Mesenchymal stem cell (in vitro differentiated cells and primary cell): ENCODE data around the gene AQP3. TPM values are rescaled to one million over a fixed set of nuclear protein-coding genes. Genes with fewer than 3 reads are reported as not detected.
"Not testable (repeated sequence)": the region's sequence is repeated elsewhere in the genome, so short reads cannot be mapped to it uniquely, and the experiment has no call there.

ENCODE experiments used
- DNase-seq: peaks from one replicate; pipeline ENCODE4 v3.0.0-alpha.2; 2013
- H2AFZ ChIP-seq: one replicate; pipeline ENCODE4 v1.6.1; 2013; ENCODE audit warnings: low read depth, mild to moderate bottlenecking, control low read depth, inconsistent platforms, low read length, moderate library complexity
- H2AK5ac ChIP-seq: 2 replicates; pipeline ENCODE4 v1.6.1; 2013; ENCODE audit warnings: low read length, moderate library complexity, mild to moderate bottlenecking, inconsistent platforms; ENCODE audit not compliant: severe bottlenecking
- H2BK120ac ChIP-seq: one replicate; pipeline ENCODE4 v1.6.1; 2013; ENCODE audit warnings: low read depth, mild to moderate bottlenecking, inconsistent platforms, low read length, moderate library complexity
- H2BK12ac ChIP-seq, 2 experiments: one replicate each; pipeline ENCODE4 v1.6.1; 2013; ENCODE audit warnings: inconsistent platforms in 2 of 2, low read length in 2 of 2, mild to moderate bottlenecking in 2 of 2, moderate library complexity in 2 of 2, control low read depth in 1 of 2
- H2BK15ac ChIP-seq: one replicate; pipeline ENCODE4 v1.6.1; 2013; ENCODE audit warnings: mild to moderate bottlenecking, low read depth, inconsistent platforms; ENCODE audit not compliant: poor library complexity, severe bottlenecking
- H2BK5ac ChIP-seq: 2 replicates; pipeline ENCODE4 v1.6.1; 2013; ENCODE audit warnings: low read depth, mild to moderate bottlenecking, low read length, control low read depth, inconsistent platforms; ENCODE audit not compliant: poor library complexity, severe bottlenecking
- H3K14ac ChIP-seq, 2 experiments: one replicate each; pipeline ENCODE4 v1.6.1; 2013; ENCODE audit warnings: inconsistent platforms in 2 of 2, low read length in 2 of 2, control low read depth in 1 of 2, mild to moderate bottlenecking in 1 of 2, moderate library complexity in 1 of 2
- H3K18ac ChIP-seq, 2 experiments: one replicate each; pipeline ENCODE4 v1.6.1; 2013; ENCODE audit warnings: inconsistent platforms in 2 of 2, low read length in 2 of 2, control low read depth in 1 of 2, low read depth in 1 of 2, mild to moderate bottlenecking in 1 of 2
- H3K23ac ChIP-seq, 2 experiments: one replicate each; pipeline ENCODE4 v1.6.1; 2013; ENCODE audit warnings: inconsistent platforms in 2 of 2, low read length in 2 of 2, mild to moderate bottlenecking in 2 of 2, moderate library complexity in 2 of 2, control low read depth in 1 of 2
- H3K27ac ChIP-seq: 2 replicates; pipeline ENCODE4 v1.5.1; 2013; ENCODE audit warnings: mild to moderate bottlenecking, moderate library complexity, low read length, control low read depth, inconsistent platforms; ENCODE audit not compliant: poor library complexity, severe bottlenecking
- H3K27me3 ChIP-seq, 2 experiments: 2 replicates each; pipeline versions ENCODE4 v1.6.1 to v1.7.0; 2013; ENCODE audit warnings: low read length in 2 of 2, mild to moderate bottlenecking in 2 of 2, moderate library complexity in 2 of 2, control low read depth in 1 of 2, inconsistent platforms in 1 of 2; ENCODE audit not compliant: control insufficient read depth in 1 of 2, insufficient read depth in 1 of 2
- H3K36me3 ChIP-seq, 2 experiments: 2 replicates each; pipeline versions ENCODE4 v1.6.1 to v1.7.0; 2013; ENCODE audit warnings: low read length in 2 of 2, control low read depth in 1 of 2, inconsistent platforms in 1 of 2, low read depth in 1 of 2, mild to moderate bottlenecking in 1 of 2; ENCODE audit not compliant: insufficient read depth in 2 of 2, control insufficient read depth in 1 of 2
- H3K4ac ChIP-seq, 2 experiments: one replicate each; pipeline ENCODE4 v1.6.1; 2013; ENCODE audit warnings: inconsistent platforms in 2 of 2, low read length in 2 of 2, mild to moderate bottlenecking in 2 of 2, moderate library complexity in 2 of 2, control low read depth in 1 of 2, low read depth in 1 of 2
- H3K4me1 ChIP-seq: 2 replicates; pipeline ENCODE4 v1.6.1; 2013; ENCODE audit warnings: low read depth, low read length, control low read depth; ENCODE audit not compliant: control insufficient read depth, insufficient read depth
- H3K4me2 ChIP-seq: 2 replicates; pipeline ENCODE4 v1.6.1; 2013; ENCODE audit warnings: low read length, mild to moderate bottlenecking, inconsistent platforms; ENCODE audit not compliant: poor library complexity, severe bottlenecking
- H3K4me3 ChIP-seq, 2 experiments: 2 replicates each; pipeline versions ENCODE4 v1.5.1 to v1.7.0; 2013; ENCODE audit warnings: low read length in 2 of 2, mild to moderate bottlenecking in 2 of 2, control low read depth in 1 of 2, low read depth in 1 of 2; ENCODE audit not compliant: insufficient read depth in 1 of 2
- H3K79me1 ChIP-seq: replicated peaks from 2 replicates; pipeline ENCODE4 v1.6.1; 2013; ENCODE audit warnings: mild to moderate bottlenecking, control low read depth, low read length, inconsistent platforms; ENCODE audit not compliant: poor library complexity, severe bottlenecking
- H3K9ac ChIP-seq: 2 replicates; pipeline ENCODE4 v1.7.0; 2013; ENCODE audit warnings: mild to moderate bottlenecking, low read length, moderate library complexity
- H3K9me3 ChIP-seq: 2 replicates; pipeline ENCODE4 v1.7.0; 2013; ENCODE audit warnings: mild to moderate bottlenecking, low read length; ENCODE audit not compliant: control insufficient read depth
- H4K8ac ChIP-seq: one replicate; pipeline ENCODE4 v1.6.1; 2013; ENCODE audit warnings: inconsistent platforms, mild to moderate bottlenecking, low read length, moderate library complexity
- H4K91ac ChIP-seq: one replicate; pipeline ENCODE4 v1.6.1; 2013; ENCODE audit warnings: mild to moderate bottlenecking, low read length, inconsistent platforms
- WGBS: methylation state at CpG from one replicate; pipeline ENCODE4 v1.1.7; 2013; ENCODE audit warnings: mixed read lengths; 5-methylcytosine and 5-hydroxymethylcytosine counted together
- small RNA-seq: library from polyadenylated mRNA; stranded (forward); fragments of <200 nt; extraction: miRNeasy Mini kit (QIAGEN cat#:217004); gene quantifications from one replicate; pipeline ENCODE3, GENCODE V24; 2013; ENCODE audit warnings: low read depth

Gene AQP3

DNA sequence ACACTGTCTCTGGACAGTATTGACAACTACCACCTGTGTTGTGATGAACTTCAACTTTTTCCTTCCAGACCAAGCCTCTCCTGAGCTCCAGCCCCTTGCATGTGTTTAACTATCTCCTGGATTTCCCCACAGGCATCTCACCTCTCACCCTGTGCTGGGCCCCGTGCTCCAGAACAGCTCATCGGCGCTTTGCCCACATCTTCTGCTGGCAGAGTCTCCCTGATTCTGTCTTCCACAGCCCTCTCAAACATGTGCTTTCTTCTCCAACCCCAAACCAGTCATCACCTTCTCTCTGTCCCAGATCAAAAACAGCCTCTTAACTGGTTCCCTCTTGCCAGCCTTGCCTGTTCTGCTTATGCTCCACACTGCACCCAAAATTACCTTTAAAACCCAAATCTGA is 53.4 kb downstream of the AQP3 start:
- H3K36me3 ChIP-seq, H3K14ac ChIP-seq, H3K4ac ChIP-seq, H3K4me3 ChIP-seq, H3K27ac ChIP-seq, H3K23ac ChIP-seq, H3K79me1 ChIP-seq, H4K8ac ChIP-seq, H2BK5ac ChIP-seq, H3K4me2 ChIP-seq, H2BK120ac ChIP-seq, H3K9ac ChIP-seq, H2BK15ac ChIP-seq, H3K27me3 ChIP-seq, H2BK12ac ChIP-seq, H3K9me3 ChIP-seq, H2AK5ac ChIP-seq, H2AFZ ChIP-seq: not testable (repeated sequence)
- DNase-seq, result peak; percentile 13
- Histone ChIP-seq H3K4me1 (peaks cover 16% of the 10 kb centered on the region), H3K18ac (peak overlapping the region in 1 of 2 experiments; percentile 54), H4K91ac (peak overlapping the region; percentile 27)
- WGBS, result 89% methylated on average over 3 of the region's 3 CpGs

DNA sequence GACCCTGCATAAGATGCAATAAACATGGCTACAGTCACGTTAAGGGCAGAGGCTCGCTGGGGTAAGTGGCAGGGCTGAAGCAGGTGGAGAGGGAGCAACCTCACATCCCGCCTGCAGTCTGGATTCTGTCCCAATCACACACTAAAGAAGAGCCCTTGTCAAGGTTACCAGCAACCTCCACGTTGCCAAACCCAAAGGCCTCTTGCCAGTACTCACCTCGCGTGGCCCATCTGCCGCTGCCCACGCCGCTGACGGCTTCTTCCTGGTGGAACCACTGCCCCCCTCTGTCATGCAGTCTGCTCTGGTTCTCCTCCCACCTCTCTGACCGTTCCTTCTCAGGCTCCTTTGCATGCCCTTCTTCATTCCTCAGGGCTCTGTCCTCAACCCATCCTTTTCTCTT is 53.8 kb downstream of the AQP3 start:
- Histone ChIP-seq H3K4me1 (peaks cover 16% of the 10 kb centered on the region), H3K79me1 (no peaks in the 10 kb centered on the region), H3K9me3 (no peaks in the 10 kb centered on the region), H2BK120ac (no peak overlapping the region), H2BK5ac (no peak overlapping the region), H3K9ac (no peak overlapping the region), H4K91ac (peak overlapping the region; percentile 50), H3K27me3 (no peaks in the 10 kb centered on the region), H2AFZ (no peak overlapping the region), H3K14ac (no peak overlapping the region), H3K27ac (no peak overlapping the region), H3K23ac (no peak overlapping the region), H3K36me3 (no peaks in the 10 kb centered on the region), H2BK12ac (no peak overlapping the region), H2AK5ac (no peak overlapping the region), H3K18ac (peak overlapping the region in 1 of 2 experiments; percentile 54), H3K4ac (peak overlapping the region in 1 of 2 experiments; percentile 13), H3K4me3 (no peak overlapping the region), H3K4me2 (no peak overlapping the region), H4K8ac (no peak overlapping the region), H2BK15ac (no peak overlapping the region)
- WGBS, result 89% methylated on average over 11 of the region's 11 CpGs
- no peak for DNase-seq

DNA sequence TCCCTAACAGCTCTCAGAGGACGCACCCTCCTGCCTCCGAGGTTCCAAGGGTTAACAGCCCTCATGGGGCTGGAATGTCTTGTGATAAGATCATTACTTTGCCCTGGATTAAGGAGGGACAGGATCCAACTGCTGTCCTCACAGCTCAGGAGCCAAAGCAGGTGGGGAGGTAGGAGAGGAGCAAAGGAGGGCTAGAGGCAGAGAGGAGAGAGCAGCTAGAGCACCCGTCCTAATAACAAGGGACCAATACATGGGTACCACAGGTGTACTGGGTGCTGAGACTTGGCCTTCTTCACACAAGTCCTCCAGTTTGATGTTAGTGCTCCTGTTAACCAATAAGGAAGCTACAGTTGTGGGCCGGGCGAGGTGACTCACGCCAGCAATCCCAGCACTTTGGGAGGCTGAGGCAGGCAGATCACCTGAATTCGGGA is 54.8 kb downstream of the AQP3 start:
- H2AFZ ChIP-seq, H2BK12ac ChIP-seq, H3K4me3 ChIP-seq, H3K14ac ChIP-seq, H3K4ac ChIP-seq, H3K9ac ChIP-seq, H3K23ac ChIP-seq, H3K27ac ChIP-seq, H4K91ac ChIP-seq, H3K36me3 ChIP-seq, H3K27me3 ChIP-seq, DNase-seq, H2AK5ac ChIP-seq, H3K79me1 ChIP-seq, H3K9me3 ChIP-seq, H3K4me2 ChIP-seq, H2BK120ac ChIP-seq, H4K8ac ChIP-seq, H3K18ac ChIP-seq, H2BK5ac ChIP-seq: not testable (repeated sequence)
- WGBS, result 76% methylated on average over 6 of the region's 7 CpGs
- Histone ChIP-seq H2BK15ac (peak overlapping the region; percentile 23), H3K4me1 (peaks cover 16% of the 10 kb centered on the region)

Small RNA genes within 50 kb of the gene (small RNA-seq; reads per million reads assigned to genes)
- not detected for gene AL356218.2
- not detected for gene MIR6851
